HT-29 (cell line): ENCODE data around the gene SOX3. TPM values are rescaled to one million over a fixed set of nuclear protein-coding genes. Genes with fewer than 3 reads are reported as not detected.

Experiments
- DNase-seq: peaks from one replicate; pipeline ENCODE4 v3.0.0-alpha.2; 2015; ENCODE audit warnings: low spot score
- total RNA-seq: library from RNA; depleted of rRNA; stranded (reverse); fragments of >200 nt; shearing (Covaris generic); gene quantifications from 2 replicates; pipeline ENCODE4 v1.2.3, GENCODE V29; 2014; rRNA removed

SOX3 gene
- total RNA-seq: not detected in 2 replicates

DNA sequence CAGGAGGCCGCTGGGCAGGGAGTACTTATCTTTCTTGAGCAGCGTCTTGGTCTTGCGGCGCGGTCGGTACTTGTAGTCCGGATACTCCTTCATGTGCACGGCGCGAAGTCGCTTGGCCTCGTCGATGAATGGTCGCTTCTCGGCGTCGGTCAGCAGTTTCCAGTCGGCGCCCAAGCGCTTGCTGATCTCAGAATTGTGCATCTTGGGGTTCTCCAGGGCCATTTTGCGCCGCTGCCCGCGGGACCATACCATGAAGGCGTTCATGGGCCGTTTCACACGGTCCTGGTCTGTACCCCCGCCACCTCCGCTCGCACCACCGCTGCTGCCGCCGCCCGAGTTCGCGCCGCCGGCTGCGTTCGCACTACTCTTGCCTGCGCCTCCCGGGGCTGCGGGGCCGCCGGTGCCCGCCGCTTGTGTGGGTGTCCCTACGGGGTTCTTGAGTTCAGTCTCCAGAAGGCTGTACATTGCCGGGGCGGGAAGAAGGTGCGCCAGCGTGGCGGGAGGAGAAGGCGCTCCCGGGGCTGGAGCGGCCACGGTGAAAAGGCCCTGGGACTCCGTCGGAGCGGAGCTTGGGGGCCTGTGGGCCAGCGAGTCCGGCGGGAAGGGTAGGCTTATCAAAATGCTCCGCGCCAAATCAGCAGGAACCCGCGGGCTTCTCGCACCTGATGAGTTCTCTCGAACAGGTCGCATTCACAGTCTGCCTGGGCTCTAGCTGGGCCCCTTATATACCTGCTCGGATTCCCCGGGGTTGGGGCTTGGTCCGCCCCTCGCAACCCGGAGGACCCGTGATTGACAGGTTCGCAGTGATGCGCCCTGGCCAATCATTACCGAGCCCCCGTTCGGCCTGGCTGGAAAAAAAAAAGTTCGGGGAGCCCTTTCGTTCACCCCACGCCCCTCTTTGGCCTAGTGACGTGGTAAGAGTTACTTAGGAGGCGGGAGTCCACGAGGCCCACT lies at the start of gene SOX3:
TSS of gene SOX3 (minus strand) at position 699 of the 954 bp plus-strand sequence. CDS start at position 690, 9 bp downstream.
- DNase-seq: no peak

DNA sequence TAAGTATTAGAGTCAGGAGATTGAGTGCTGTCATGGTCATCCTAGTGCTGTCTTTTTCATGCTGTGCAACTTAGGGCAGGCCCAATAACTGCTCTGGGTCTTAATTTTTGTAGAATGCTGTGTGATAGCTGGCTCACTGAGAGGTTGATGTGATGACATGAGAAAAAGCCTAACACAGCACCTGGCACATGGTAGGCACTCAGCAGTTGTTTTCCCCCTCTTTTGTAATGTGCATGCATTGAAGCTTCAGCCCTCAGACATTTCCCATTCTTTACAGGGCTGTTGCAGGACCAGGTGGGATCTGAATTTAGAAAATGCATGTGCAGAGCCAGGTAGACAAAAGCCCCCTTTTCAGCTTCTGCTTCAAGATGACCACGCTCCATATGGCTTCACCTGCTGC lies 44.1 kb upstream of the SOX3 start:
- no peak for DNase-seq

DNA sequence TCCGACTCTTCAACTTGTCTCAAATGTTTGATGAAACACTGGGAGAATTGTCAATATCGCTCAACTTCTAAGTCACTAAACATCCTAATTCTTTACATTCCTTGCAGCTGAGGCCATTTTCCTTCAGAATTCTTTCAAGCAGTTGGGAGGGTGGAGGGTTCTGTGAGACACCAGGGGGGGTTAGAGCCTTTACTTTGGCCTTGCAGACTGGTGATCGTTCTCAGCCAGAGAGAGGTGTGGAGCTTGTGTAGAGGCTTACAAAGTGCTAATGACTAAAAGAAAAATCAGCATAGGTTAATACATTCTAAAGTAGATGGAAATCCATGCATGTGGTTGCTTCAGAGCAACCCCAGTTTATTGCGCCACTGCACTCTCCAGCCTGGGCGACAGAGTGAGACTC lies 21.3 kb upstream of the SOX3 start:
- no peak for DNase-seq

DNA sequence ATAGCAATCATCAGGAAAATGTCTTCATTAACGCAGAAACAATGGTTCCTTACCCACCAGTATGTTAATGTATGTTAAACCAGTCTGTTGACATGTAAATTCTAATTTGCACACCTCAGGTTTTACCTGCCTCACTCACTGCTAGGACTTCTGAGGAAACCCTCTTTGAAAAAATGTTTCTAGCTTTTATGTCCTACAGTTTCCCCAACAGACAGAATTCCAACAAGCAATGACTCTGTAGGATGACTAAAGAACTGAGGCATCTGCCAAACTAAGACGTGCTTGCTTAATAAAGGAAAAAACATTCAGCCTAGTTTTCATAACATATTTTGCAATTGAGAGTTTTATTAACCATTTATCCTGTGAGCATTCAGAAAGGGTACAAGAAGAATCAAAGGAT lies 20.6 kb upstream of the SOX3 start:
- DNase-seq: no peak

DNA sequence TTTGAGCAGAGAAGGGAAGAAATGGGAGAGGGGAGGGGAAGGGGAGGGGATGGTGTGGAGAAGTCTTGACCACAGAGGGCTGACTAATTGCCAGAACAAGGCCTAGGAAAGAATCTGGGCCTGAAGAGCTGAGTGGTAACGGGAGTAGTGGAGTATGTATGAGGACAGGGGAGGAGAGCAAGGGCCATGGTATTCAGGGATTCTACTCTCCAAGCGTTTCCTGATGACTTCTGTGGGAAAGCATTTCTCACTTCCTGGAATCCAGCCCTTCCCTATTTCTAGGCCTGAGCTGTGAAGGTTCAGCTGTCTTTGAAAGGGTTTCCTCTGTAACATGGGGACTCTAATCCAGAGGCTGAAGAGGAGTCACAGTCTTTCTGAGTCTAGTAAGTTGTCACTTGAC lies 19.7 kb upstream of the SOX3 start:
- DNase-seq: no peak

DNA sequence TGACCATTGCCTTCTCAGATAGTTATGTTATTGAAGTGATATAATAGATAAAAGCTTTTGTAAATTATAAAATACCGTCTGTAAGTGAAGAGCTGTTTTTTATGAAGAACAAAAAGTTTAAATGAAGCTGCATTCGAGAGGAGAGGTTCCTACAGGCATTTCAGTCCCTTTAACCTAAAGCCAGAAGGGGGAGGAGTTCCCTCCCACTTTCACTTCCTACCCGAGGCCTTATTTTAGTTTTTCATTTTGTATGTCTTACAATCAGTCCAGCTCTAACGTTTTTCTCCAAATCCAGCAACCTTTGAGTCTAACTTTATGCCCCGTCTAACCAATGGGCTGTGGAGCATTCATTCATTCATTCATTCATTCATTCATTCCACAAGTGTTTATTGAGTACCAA lies 16.5 kb upstream of the SOX3 start:
- DNase-seq: no peak

DNA sequence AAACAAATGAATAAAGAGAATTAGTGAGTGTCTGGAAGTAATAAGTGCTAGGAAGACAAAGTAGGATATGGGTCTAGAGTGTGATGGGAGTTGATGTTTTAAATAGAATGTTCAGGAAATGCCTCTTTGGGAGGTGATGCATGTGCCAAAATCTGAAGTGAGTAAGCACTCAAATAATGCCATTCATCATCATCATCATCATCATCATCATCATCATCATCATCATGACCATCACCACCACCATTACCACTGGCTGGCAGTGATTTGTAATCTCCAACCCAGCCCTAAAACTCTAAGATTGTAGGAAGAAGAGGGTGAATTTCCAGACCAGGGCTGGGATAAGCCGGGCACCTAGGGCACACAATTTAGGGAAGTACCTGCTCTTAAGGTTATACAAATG lies 9.7 kb upstream of the SOX3 start:
- DNase-seq: no peak

DNA sequence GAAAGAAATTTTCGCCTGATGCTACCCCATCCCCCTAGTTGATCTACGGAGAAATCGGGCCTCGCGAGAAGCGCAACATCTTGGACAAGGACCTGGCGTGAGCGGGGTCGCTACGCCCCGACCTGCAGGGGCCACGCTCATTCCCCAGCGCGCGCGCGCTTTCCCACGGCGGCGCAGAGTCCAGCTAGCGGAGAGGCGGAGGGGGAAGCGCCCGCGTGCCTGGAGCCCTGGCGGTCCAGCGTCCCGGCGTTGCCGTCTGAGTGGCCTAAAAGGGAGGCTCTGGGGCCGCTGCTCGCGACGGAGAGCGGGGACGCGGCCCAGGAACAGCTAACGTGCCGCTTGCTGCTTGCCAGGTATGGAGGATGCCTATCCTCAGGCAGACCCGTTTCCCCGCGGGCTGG lies 6.0 kb upstream of the SOX3 start:
- DNase-seq: no peak

DNA sequence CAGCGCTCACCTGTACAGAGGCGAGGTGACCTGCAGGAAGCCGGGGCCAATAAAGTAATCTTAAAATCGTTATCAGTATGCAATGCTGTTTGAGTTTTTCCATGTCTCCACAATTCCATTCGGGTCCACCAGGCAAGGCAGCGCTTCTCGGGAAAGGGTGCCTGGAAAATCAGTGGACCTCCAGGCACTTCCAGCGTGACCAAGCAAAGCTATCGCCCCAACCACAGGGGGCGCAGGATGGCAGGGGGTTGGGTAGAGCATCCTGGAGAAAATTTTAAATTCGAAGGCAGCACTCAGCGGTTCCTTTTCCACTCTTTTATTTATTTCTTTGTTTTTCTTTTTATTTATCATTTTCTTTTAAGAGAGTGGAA lies 5.4 kb upstream of the SOX3 start:
- no peak for DNase-seq

DNA sequence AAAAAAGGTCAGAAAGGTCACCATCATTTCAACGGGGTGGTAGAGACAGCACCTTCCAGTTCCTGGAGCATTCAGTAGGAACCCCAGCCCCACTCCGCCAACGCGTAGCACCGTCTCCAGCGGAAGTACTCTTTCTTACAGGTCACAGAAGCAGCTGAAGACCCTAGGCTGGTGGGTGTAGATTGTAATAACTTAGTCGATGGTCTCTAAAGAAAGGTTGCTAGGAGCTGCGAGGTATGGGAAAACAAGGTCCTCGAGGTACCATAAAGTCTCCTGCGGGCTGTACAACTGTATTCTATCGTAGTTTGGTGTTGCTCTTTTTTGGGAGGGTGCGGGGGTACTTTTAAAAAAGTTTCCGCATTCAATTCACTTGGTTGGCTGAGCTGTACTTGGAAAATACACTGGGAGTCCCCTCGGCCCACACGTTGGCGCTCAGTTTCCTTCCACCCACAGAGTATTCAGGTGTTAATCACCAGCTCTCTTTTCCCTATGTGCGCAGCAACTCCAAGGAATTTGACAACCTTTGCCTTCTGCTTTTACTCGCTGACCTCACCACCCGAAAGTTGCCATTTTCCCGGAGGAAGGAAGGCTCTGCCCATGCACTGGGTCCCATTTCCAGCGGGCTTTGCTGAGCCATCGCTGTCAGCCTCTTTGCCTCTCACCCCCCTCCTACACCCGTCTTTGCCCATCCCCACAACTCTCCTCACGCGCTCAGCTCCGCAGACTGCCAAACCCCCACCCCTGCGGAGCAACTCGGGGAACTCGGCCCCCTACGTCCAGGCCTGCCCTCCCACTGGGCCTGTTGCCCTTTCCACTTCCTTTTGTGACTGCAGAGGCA lies 4.8 kb upstream of the SOX3 start:
- no peak for DNase-seq

DNA sequence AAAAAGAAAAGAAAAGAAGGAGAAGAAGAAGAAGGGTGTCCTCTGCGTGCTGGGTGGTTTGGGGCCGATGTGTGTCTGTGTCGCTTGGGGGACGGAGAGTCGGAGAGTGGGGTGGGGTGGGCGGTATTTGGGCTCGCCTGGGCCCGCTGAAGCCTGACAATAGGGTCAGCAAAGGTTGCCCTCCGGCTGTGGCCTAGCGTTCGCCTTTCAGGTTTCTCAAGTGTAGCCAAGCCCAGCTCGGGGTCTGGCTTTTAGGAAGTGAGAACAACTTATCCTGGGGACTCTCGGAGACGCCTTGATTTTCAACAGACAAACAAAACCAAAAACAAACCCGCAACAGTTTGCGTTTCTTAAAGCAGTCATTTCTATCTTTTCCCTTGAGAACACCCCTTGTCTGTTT lies 4.1 kb upstream of the SOX3 start:
- DNase-seq: no peak

DNA sequence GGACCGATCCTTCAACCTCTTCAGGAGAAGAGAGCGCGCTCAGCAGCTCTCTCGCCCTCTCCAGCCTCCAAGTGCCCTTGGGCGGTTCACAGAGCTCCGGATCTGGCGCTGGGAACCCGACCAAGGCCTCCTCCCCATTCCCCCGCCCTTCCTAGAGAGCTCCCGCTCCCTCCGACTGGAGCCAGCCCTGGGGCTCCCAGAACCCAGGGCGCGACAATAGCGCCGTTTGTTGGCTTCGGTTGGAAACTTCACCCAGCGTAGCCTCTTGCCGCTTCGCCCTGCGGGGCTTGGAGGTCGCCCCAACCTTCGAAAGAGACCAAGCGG lies 3.1 kb upstream of the SOX3 start:
- no peak for DNase-seq

DNA sequence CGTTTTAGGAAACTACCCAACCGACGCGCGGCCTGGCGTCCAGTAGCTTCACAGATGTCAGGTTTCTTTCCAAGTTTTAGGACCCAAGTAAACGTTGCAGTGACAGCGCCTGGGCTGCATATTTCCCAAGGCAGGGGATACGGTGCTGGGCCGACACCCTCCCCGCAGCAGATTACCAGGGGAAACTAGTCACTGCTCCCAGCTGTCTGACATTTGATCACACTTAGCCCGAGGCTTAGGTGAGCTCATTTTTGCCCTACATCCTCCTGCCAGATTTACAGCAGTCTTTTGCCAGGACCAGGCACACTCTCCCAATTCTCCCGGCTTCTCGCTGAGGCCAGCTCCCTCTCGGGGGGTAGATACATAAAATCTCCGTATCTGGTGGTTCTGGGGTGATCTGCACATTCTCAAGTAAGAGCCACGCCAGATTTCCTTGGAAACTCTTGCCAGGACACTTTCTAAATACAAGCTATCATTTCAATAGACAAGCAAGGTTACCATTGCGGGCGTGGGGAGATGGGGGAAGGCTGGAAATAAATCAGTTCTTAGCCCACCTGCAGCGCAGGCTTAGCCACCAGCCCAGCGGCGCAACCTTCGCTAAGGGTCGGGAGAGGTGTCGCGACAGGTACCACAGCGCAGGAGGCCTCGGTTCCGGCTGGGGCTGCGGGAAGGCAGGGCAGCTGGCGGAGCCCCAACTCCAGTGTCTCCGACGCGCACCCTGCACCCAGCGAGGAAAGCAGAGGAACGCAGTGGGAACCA lies 2.5 kb upstream of the SOX3 start:
- no peak for DNase-seq

DNA sequence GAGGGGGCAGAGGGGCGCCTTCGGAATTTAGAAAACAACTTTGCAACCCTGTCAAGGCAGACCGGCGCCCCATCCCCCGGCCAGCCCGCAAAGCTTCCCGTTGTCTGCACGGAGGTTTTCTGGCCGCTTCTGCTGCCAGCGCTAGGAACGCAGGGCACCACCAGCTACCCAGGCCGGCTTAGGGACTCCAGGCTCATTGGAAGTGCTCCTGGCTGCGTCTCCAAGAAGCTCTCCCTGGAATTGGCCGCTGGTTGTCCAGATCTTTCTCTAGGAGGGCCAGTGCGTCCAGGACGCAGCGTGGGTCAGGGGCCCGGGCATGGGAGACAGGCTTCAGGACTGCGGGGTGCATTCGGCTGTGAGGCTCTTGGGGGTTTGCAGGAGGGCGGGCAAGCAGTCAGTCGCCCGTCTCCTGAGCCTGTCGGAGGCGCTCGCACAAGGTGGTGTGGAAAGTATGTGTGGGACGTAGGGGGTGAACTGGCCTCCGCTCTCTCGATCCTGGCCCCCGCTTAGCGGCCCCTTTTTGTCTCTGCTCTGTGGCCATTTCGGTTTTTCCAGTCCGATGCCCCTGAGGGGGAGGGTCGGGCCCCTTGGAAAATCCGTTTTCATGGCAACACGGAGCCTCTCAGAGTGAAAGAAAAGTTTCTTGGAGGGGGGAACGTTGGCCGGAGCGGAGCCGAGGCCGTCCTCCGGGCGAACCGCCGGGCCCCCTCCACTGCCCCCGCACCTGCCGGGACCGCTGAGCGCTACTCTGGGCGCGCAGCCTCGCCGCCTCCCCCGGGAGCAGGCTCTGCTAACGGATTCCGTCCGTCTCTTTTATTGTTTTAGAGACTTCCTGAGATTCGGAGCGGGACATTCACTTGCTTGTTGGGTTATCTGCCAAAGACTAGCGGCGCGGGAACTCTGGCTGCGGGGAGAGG lies 810 bp upstream of the SOX3 start:
- DNase-seq: no peak

DNA sequence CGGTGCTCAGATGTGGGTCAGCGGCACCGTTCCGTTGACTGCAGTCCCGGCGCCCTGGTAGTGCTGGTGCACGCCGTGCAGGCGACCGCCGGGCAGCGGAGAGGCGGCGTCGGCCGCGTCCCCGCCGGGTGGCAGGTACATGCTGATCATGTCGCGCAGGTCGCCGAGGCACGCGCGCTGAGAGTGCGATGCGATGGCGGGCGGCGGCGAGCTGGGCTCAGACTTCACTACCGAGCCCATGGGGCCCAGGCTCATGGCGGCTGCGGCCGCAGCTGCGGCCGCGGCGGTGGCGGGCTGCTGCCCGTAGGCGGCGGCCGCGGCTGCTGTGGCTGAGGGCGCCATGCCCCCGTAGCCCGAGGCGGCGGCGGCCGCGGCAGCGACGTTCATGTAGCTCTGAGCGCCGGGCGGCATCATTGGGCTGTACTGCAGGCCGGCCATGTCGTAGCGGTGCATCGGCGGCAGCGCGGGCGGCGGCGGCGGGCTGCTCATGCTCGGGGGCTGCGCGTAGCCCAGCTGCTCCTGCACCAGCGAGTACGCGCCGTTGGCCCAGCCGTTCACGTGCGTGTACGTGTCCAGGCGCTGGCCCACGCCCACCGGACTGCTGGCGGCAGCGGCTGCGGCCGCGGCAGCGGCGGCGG lies 1.0 kb downstream of the SOX3 start:
- DNase-seq: no peak

DNA sequence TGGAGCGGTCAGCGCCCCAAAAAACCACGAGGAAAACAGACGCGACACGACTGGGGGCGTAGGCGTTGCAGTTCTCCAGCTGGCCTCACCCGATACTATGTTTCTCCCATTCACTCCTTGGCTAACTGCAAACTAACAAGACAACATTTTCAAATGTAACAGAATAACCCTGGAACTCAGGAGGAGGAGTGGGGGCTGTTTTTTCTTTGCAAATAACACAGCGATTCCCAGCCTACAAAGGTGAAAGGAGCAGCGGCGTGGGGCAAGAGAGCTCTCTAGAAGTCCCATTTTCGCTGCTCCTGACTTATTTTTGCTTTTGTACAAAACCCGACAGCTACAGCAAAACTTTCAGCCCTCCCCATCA lies 1.6 kb downstream of the SOX3 start:
- DNase-seq: no peak

DNA sequence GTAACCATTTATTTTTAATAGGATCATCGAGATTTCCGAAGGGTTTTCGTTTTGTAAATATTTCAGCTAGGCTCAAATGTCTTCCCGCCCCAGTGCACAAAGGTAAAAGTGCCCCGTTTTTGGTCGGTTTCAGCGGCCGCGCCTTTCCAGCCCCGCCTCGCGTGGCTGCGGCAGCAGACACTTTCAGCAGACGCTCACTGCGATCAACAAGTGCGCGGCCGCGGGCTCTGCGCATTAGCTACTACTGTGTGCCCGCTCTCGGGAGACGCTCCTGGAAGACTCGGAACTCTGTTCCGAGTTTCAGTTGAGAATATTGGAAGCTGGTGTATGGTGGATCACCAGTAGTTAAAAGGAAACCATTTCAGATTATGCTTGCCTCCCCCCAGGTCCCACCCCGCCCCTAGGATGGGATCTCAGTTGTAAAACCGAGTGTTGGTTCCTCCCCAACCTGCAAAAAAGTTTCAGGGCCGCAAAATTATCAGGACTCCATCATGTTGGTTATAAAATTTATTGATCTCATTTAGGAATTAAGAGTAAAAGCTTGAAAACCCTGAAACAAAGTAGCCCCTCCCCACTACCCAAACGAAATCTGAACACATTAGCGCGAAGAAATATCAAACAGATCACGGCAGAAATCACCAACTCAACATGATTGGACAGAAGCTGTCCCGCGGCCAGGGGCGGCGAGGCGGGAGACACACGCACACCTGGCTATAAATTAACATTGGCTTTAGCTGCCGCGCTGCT lies 2.2 kb downstream of the SOX3 start:
- DNase-seq: no peak

DNA sequence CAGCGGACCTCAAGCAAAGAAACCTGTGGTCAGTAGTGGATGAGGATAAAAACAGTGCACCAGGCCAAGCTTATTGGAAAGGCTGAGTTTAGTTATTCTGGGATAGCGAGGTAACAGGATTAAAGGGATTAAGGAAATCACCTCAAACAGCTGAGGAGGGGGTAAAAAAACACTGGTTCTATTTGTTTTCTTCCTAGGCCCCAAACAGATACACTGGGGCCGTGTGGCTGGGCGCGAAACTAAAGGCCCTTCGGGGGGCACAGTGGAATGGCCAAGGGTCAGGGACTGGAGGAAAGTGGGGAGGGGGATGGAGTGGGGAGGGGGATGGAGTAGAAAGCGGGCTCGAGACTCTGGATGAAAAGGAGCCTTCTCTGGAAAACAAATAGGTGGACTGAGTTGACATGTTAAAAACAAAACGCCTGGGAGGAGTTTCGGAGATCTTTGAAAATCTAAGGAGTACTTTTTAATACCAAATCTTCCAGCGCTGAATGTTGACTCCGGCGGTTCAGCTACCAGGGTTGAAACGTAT lies 2.9 kb downstream of the SOX3 start:
- DNase-seq: no peak

DNA sequence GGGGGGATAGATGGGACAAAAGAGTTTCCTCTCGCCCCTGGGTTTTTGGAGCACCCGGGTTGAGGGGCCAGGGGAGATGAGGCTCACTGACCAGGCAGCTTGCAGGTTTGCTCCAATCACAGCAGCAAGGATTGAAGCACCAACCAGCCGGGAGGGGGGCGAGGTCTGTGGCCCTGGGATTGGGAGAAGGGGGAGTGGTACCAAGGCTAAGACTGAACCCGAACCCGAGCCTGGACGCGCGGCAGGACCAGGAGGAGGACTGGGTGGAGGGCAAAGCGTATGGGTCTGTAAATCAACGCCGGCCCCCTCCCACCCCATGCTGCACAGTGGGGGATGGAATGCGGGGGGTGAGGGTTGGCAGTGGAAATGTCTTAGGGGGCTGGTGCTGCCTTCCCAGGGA lies 3.5 kb downstream of the SOX3 start:
- no peak for DNase-seq

DNA sequence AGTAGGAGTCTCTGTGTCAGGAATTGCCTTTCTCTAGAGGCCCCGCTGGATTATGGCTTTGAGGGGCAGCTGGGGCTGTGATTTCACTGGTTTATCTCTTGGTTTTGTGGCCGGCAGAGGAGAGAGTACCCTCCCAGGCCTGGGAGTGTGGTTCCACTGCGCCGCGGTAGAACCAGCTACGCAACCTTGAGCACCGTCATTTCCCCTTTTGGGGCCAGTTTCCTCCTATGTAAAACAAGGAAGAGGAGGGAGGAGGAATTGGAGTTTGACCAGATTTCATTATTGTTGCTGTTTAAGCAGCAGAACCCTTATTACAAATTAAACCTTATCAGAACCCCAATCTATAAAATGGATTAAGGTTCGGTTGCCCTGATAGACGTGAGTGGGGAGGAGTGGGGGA lies 4.4 kb downstream of the SOX3 start:
- no peak for DNase-seq
